DOHH2 (cell line): ENCODE measurements around the gene LTO1.

ENCODE experiments used
- H3F3A ChIP-seq: fragments of 200-600 bp; sonication (generic), shearing (Covaris generic); 2 replicates; pipeline ENCODE4 v1.6.0; 2016; ENCODE audit warnings: antibody characterized with exemption, mild to moderate bottlenecking; ENCODE audit not compliant: control insufficient read depth, insufficient read depth
- H3K27ac ChIP-seq: fragments of 200-600 bp; sonication (generic); 2 replicates; pipeline ENCODE4 v1.5.1; 2014; ENCODE audit warnings: low read depth, mild to moderate bottlenecking, low read length, moderate library complexity
- H3K27me3 ChIP-seq: fragments of 200-600 bp; sonication (generic); 2 replicates; pipeline ENCODE4 v1.6.1; 2014; ENCODE audit warnings: mild to moderate bottlenecking, low read length, mixed read lengths; ENCODE audit not compliant: control insufficient read depth
- H3K36me3 ChIP-seq: fragments of 200-600 bp; sonication (generic); 2 replicates; pipeline ENCODE4 v1.6.1; 2014; ENCODE audit warnings: mild to moderate bottlenecking, low read length, moderate library complexity, mixed read lengths; ENCODE audit not compliant: control insufficient read depth
- H3K4me1 ChIP-seq: fragments of 200-600 bp; sonication (generic); 2 replicates; pipeline ENCODE4 v1.6.1; 2014; ENCODE audit warnings: mild to moderate bottlenecking, low read length, mixed read lengths; ENCODE audit not compliant: control insufficient read depth
- H3K4me2 ChIP-seq: fragments of 200-600 bp; sonication (generic); 2 replicates; pipeline ENCODE4 v1.6.0; 2014; ENCODE audit warnings: mild to moderate bottlenecking, low read length, moderate library complexity
- H3K4me3 ChIP-seq: fragments of 200-600 bp; sonication (generic); 2 replicates; pipeline ENCODE4 v1.5.1; 2014; ENCODE audit warnings: mild to moderate bottlenecking, low read length, mixed read lengths
- H3K79me2 ChIP-seq: fragments of 200-600 bp; sonication (generic); 2 replicates; pipeline ENCODE4 v1.6.1; 2014; ENCODE audit warnings: mild to moderate bottlenecking, low read length, mixed read lengths; ENCODE audit not compliant: control insufficient read depth
- H3K9me2 ChIP-seq: fragments of 200-600 bp; sonication (generic); replicated peaks from 2 replicates; pipeline ENCODE4 v1.6.1; 2014; ENCODE audit warnings: mild to moderate bottlenecking, low read length, mixed read lengths; ENCODE audit not compliant: control insufficient read depth
- H3K9me3 ChIP-seq: fragments of 200-600 bp; sonication (generic); 2 replicates; pipeline ENCODE4 v1.6.1; 2014; ENCODE audit warnings: antibody characterized with exemption, low read length, mixed read lengths; ENCODE audit not compliant: control insufficient read depth, insufficient read depth
- H4K20me1 ChIP-seq: fragments of 200-600 bp; sonication (generic); 2 replicates; pipeline ENCODE4 v1.6.0; 2014; ENCODE audit warnings: low read depth, mild to moderate bottlenecking, antibody characterized with exemption, low read length, moderate library complexity; ENCODE audit not compliant: control insufficient read depth, insufficient read depth
- EZH2phosphoT487 ChIP-seq: fragments of 200-600 bp; sonication (generic); IDR thresholded peaks from 2 replicates; pipeline ENCODE4 v1.6.1; 2017; ENCODE audit warnings: borderline replicate concordance, mild to moderate bottlenecking, antibody characterized with exemption, low read length, moderate library complexity, mixed read lengths
- TF ChIP-seq, protein P1 (sequence below): fragments of 200-600 bp; sonication (generic); IDR thresholded peaks from one replicate; pipeline ENCODE4 v1.5.1; 2014; ENCODE audit warnings: antibody characterized with exemption, mild to moderate bottlenecking, low read depth, low read length; ENCODE audit not compliant: poor library complexity, severe bottlenecking

The LTO1 gene

GRCh38 chr11:69674886-69675714 is at the start of gene LTO1:
LTO1 (minus strand) TSS chr11:69675353; CDS start chr11:69675239, 114 bp downstream.
- Histone ChIP-seq H3K27me3 (0 out of 2 replicates have a peak, but pooled peaks cover 5% of the 10 kb centered on the region), H3K9me2 (no peaks in the 10 kb centered on the region), H3K27ac (no peak within 1 kb of the TSS), H3K4me3 (peak within 1 kb of the TSS; percentile 99), H3K4me1 (peaks cover 15% of the 10 kb centered on the region), H4K20me1 (peaks cover 6% of the 10 kb centered on the region; the same call in 1 of the 2 replicates), H3K9me3 (no peaks in the 10 kb centered on the region), H3K79me2 (peaks cover 25% of the 10 kb centered on the region), H3F3A (0 out of 2 replicates have a peak, but pooled peaks cover 3% of the 10 kb centered on the region), H3K4me2 (peak within 1 kb of the TSS; percentile 84), H3K36me3 (peaks cover 35% of the 10 kb centered on the region)
- no peak for TF ChIP-seq EZH2phosphoT487
- TF ChIP-seq, protein P1, sequence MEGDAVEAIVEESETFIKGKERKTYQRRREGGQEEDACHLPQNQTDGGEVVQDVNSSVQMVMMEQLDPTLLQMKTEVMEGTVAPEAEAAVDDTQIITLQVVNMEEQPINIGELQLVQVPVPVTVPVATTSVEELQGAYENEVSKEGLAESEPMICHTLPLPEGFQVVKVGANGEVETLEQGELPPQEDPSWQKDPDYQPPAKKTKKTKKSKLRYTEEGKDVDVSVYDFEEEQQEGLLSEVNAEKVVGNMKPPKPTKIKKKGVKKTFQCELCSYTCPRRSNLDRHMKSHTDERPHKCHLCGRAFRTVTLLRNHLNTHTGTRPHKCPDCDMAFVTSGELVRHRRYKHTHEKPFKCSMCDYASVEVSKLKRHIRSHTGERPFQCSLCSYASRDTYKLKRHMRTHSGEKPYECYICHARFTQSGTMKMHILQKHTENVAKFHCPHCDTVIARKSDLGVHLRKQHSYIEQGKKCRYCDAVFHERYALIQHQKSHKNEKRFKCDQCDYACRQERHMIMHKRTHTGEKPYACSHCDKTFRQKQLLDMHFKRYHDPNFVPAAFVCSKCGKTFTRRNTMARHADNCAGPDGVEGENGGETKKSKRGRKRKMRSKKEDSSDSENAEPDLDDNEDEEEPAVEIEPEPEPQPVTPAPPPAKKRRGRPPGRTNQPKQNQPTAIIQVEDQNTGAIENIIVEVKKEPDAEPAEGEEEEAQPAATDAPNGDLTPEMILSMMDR: no peak

DNA sequence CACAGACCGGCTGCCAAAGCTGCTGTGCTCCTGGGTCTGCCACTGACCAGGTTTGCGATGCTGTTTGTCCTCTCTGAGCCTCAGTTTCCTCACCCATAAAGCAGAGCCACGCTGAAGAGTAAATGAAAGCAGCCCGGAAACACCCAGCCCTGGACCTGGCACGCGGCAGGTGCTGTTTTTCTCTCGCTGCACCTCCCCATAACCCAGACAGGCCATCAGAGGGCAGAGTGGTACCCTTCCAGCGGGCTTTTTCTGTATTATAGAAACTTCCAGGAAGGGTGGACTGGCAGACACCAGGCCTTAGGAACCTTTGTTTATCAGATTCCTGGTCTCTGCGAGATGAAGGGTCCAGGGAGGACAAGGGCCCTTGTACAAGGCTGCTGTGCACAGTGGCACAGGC is 46.6 kb upstream of the LTO1 start:
- H3K27me3 ChIP-seq: peaks cover 29% of the 10 kb centered on the region
- H3K9me3 ChIP-seq: no peaks in the 10 kb centered on the region
- H3F3A ChIP-seq: no peaks in the 10 kb centered on the region
- H3K4me1 ChIP-seq: peaks cover 4% of the 10 kb centered on the region
- no peak overlapping the region for H3K4me3 ChIP-seq
- no peak overlapping the region for H3K4me2 ChIP-seq
- no peak overlapping the region for H3K27ac ChIP-seq
- TF ChIP-seq EZH2phosphoT487: no peak
- TF ChIP-seq, protein P1: peak; percentile 42
- H3K79me2 ChIP-seq: no peaks in the 10 kb centered on the region
- H4K20me1 ChIP-seq: 0 out of 2 replicates have a peak, but pooled peaks cover 5% of the 10 kb centered on the region
- H3K36me3 ChIP-seq: no peaks in the 10 kb centered on the region
- H3K9me2 ChIP-seq: no peaks in the 10 kb centered on the region

DNA sequence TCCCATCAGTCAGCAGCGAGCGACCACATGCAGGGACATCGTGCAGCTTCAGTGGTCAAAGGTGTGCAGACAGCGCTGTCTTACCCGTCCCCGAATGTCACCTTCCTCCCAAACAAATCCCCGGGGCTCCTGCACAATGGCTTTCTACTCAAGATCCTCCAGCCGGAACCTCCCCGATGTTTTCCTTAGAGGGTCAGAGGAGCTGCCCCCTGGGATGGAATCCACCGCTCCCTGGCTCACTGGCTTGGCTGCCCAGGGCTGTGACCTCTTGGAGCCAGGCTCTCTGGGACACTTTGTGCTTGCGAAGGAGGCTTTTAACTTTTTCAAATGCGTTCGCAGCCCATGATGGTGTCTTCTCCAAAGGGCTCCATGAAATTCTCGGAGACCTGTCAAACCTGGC is 46.0 kb upstream of the LTO1 start:
- no peak overlapping the region for H3K4me3 ChIP-seq
- H3K79me2 ChIP-seq: no peaks in the 10 kb centered on the region
- H3K27ac ChIP-seq: no peak overlapping the region
- no peak overlapping the region for H3K4me2 ChIP-seq
- peaks cover 4% of the 10 kb centered on the region for H3K4me1 ChIP-seq
- H4K20me1 ChIP-seq: 0 out of 2 replicates have a peak, but pooled peaks cover 5% of the 10 kb centered on the region
- no peaks in the 10 kb centered on the region for H3K9me2 ChIP-seq
- no peaks in the 10 kb centered on the region for H3K9me3 ChIP-seq
- H3K36me3 ChIP-seq: no peaks in the 10 kb centered on the region
- TF ChIP-seq, protein P1: no peak
- TF ChIP-seq EZH2phosphoT487: no peak
- peaks cover 29% of the 10 kb centered on the region for H3K27me3 ChIP-seq
- H3F3A ChIP-seq: no peaks in the 10 kb centered on the region
